ENCODE results near the gene PTPRT. TPM values are rescaled to one million over a fixed set of nuclear protein-coding genes. Genes with fewer than 3 reads are reported as not detected.
"Not testable (repeated sequence)": the region's sequence is repeated elsewhere in the genome, so short reads cannot be mapped to it uniquely, and the experiment has no call there.

Gene PTPRT
- total RNA-seq, 2 experiments from 2014 or later, result not detected

GRCh38 chr20:43183536-43184070, 6.1 kb downstream of the PTPRT start:
- H3K9me3 Mint-ChIP-seq, result no peaks in the 10 kb centered on the region
- H3K27ac Mint-ChIP-seq, result no peak overlapping the region
- DNase-seq, result no peak
- peaks cover 8% of the 10 kb centered on the region for H3K4me1 Mint-ChIP-seq (ENCODE audit: low read depth)
- intact Hi-C loops (cut with micrococcal nuclease), result no loop called here
- no peak overlapping the region for H3K4me3 Mint-ChIP-seq
- H3K36me3 Mint-ChIP-seq (ENCODE audit: low read depth), result no peaks in the 10 kb centered on the region
- CTCF ChIA-PET, result no interaction called here
- peaks cover 28% of the 10 kb centered on the region for H3K27me3 Mint-ChIP-seq (ENCODE audit: low read depth)

DNA sequence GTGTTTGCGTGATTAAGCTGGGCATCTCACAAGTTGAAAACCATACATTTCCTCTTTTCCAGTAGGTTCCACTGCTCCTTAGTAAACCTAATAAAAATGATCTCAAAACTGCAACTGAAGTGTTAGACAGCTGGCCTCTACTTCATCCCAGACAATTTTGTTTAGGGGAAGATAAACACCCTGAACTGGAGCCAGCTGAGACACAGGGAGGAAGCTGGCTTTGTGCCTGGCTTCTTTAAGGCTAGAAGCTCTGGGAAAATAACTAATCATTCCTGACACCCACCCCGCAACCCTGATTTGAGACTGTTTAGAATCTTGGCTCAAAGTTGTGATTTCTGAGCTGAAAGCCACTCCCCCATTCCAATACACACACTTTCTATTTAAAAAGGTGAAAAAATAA, 11.6 kb downstream of the PTPRT start:
- Mint-ChIP-seq H3K27me3 (ENCODE audit: low read depth) (peaks cover 2% of the 10 kb centered on the region), H3K27ac (no peak overlapping the region), H3K9me3 (no peaks in the 10 kb centered on the region), H3K4me1 (ENCODE audit: low read depth) (no peaks in the 10 kb centered on the region), H3K4me3 (no peak overlapping the region), H3K36me3 (ENCODE audit: low read depth) (no peaks in the 10 kb centered on the region)
- CTCF ChIA-PET, result no interaction called here
- intact Hi-C loops (cut with micrococcal nuclease), result no loop called here
- DNase-seq, result no peak

- no peak for DNase-seq
- H3K9me3 Mint-ChIP-seq, result no peaks in the 10 kb centered on the region
- H3K4me1 Mint-ChIP-seq (ENCODE audit: low read depth), result no peaks in the 10 kb centered on the region
- H3K36me3 Mint-ChIP-seq (ENCODE audit: low read depth), result no peaks in the 10 kb centered on the region
- H3K4me3 Mint-ChIP-seq, result no peak overlapping the region
- CTCF ChIA-PET, result no interaction called here
- peaks cover 6% of the 10 kb centered on the region for H3K27me3 Mint-ChIP-seq (ENCODE audit: low read depth)
- no peak overlapping the region for H3K27ac Mint-ChIP-seq
- intact Hi-C loops (cut with micrococcal nuclease), result no loop called here
These were observed 13.0 kb downstream of the PTPRT start for GRCh38 chr20:43176726-43177125.

DNA sequence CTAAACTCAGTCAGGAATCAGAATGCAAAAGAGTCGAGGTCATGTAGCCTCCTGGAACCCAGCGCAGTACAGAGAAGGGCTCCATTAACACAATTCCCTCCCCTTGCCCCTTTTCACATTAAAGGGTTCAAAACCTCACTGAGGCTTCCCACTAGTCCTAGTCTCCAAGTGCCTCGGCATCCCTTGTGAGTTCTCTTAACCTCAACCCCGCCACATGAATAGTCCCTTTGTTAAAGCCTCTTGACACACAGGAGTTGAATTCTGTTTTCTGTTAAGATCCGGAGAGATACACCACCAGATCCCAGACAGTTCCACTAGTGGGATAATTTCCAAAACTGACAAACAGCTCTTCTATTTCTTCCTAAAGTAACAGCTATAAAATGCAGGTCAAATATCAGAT, 17.8 kb downstream of the PTPRT start:
- intact Hi-C loops (cut with micrococcal nuclease), result no loop called here
- H3K9me3 Mint-ChIP-seq, result no peaks in the 10 kb centered on the region
- no peak overlapping the region for H3K4me3 Mint-ChIP-seq
- no peak overlapping the region for H3K27ac Mint-ChIP-seq
- CTCF ChIA-PET, result no interaction called here
- no peak for DNase-seq
- no peaks in the 10 kb centered on the region for H3K36me3 Mint-ChIP-seq (ENCODE audit: low read depth)
- H3K4me1 Mint-ChIP-seq (ENCODE audit: low read depth), result no peaks in the 10 kb centered on the region
- peaks cover 6% of the 10 kb centered on the region for H3K27me3 Mint-ChIP-seq (ENCODE audit: low read depth)

GRCh38 chr20:43170771-43171170, 18.9 kb downstream of the PTPRT start:
- no peaks in the 10 kb centered on the region for H3K36me3 Mint-ChIP-seq (ENCODE audit: low read depth)
- intact Hi-C loops (cut with micrococcal nuclease), result no loop called here

DNA sequence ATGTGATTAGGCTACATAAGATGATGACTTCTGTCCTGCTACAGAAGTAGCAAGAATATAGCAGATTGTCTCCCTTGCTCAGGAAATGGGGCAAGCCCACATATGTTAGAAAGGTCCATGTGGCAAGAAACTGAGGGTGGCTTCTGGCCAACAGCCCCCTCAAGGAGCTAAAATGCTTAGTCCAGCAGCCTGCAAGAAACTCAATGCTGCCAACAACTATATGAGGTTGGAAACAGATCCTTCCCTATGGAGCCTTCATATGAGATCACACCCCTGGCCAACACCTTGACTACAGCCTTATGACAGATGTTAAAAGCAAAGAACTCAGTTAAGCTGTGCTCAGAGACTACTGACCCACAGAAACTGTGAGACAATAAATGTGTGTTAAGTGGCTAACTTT, 22.1 kb downstream of the PTPRT start:
- Mint-ChIP-seq H3K9me3 (no peaks in the 10 kb centered on the region), H3K4me3 (no peak overlapping the region), H3K27ac (no peak overlapping the region), H3K36me3 (ENCODE audit: low read depth) (no peaks in the 10 kb centered on the region), H3K4me1 (ENCODE audit: low read depth) (no peaks in the 10 kb centered on the region), H3K27me3 (ENCODE audit: low read depth) (peaks cover 8% of the 10 kb centered on the region)
- intact Hi-C loops (cut with micrococcal nuclease), result no loop called here
- no peak for DNase-seq
- CTCF ChIA-PET, result no interaction called here

More at GRCh38 chr20:43170771-43171170, 18.9 kb downstream of the PTPRT start:
- Mint-ChIP-seq H3K27me3 (ENCODE audit: low read depth) (peaks cover 5% of the 10 kb centered on the region), H3K9me3 (no peaks in the 10 kb centered on the region), H3K4me1 (ENCODE audit: low read depth) (no peaks in the 10 kb centered on the region), H3K27ac (no peak overlapping the region), H3K4me3 (no peak overlapping the region)
- DNase-seq, result no peak
- CTCF ChIA-PET, result no interaction called here

GRCh38 chr20:43167021-43167420, 22.7 kb downstream of the PTPRT start:
- intact Hi-C loops (cut with micrococcal nuclease), result no loop called here
- Mint-ChIP-seq H3K36me3 (ENCODE audit: low read depth) (no peaks in the 10 kb centered on the region), H3K27ac (no peak overlapping the region), H3K4me3 (no peak overlapping the region), H3K4me1 (ENCODE audit: low read depth) (no peaks in the 10 kb centered on the region), H3K9me3 (no peaks in the 10 kb centered on the region), H3K27me3 (ENCODE audit: low read depth) (peaks cover 5% of the 10 kb centered on the region)
- DNase-seq, result no peak
- CTCF ChIA-PET, result no interaction called here

DNA sequence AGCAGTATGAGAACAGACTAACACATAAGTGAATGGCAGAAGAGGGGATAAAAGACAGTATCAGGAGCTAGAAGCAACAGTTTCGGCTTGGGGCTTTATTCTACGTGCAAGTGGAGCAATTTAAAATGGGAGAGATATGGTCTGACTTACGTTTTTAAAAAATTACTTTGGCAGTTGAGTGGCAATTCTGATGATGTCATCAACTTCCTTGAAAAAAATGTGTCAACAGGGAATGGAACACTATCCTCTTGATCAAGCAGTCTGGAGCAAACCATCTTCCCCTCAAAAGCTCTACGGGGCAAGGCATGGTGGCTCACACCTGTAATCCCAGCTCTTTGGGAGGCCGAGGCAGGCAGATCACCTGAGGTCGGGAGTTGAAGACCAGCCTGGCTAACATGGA, 24.1 kb downstream of the PTPRT start:
- no peaks in the 10 kb centered on the region for H3K4me1 Mint-ChIP-seq (ENCODE audit: low read depth)
- no peak overlapping the region for H3K4me3 Mint-ChIP-seq
- peaks cover 5% of the 10 kb centered on the region for H3K27me3 Mint-ChIP-seq (ENCODE audit: low read depth)
- CTCF ChIA-PET, result no interaction called here
- no peak for DNase-seq
- no peaks in the 10 kb centered on the region for H3K9me3 Mint-ChIP-seq
- H3K36me3 Mint-ChIP-seq (ENCODE audit: low read depth), result no peaks in the 10 kb centered on the region
- intact Hi-C loops (cut with micrococcal nuclease), result no loop called here
- no peak overlapping the region for H3K27ac Mint-ChIP-seq

- H3K27ac Mint-ChIP-seq; H3K4me3 Mint-ChIP-seq; DNase-seq; H3K4me1 Mint-ChIP-seq (ENCODE audit: low read depth); H3K9me3 Mint-ChIP-seq; CTCF ChIA-PET; H3K36me3 Mint-ChIP-seq (ENCODE audit: low read depth); H3K27me3 Mint-ChIP-seq (ENCODE audit: low read depth); intact Hi-C loops (cut with micrococcal nuclease): not testable (repeated sequence)
These were observed 25.0 kb downstream of the PTPRT start for GRCh38 chr20:43164736-43165135.

DNA sequence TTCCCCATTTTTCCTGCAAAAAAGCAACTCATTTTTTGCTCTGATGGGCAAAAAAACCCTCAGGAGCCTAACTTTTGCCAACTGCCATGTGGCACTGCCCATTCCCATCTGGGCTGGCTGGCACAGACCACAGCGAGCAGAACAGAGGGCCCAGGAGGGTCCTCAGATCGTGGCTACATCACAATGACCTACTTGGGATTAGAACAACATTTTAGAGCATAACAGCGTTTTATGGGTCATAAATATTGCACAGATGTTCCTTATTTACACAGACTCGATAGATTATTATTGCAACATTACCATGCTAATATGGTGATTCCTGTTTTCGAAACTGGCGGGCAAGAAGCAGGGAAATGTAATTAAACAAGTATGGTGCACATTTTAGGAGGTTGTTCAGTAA, 28.0 kb downstream of the PTPRT start:
- Mint-ChIP-seq H3K27ac (no peak overlapping the region), H3K27me3 (ENCODE audit: low read depth) (peaks cover 9% of the 10 kb centered on the region), H3K4me3 (no peak overlapping the region), H3K4me1 (ENCODE audit: low read depth) (no peaks in the 10 kb centered on the region), H3K9me3 (no peaks in the 10 kb centered on the region), H3K36me3 (ENCODE audit: low read depth) (no peaks in the 10 kb centered on the region)
- CTCF ChIA-PET, result interaction anchor here (0.6 kb wide), 1 partner anchor 49 kb away, joined by 5 read pairs; no protein-coding TSS in a partner anchor
- no peak for DNase-seq
- intact Hi-C loops (cut with micrococcal nuclease), result no loop called here

GRCh38 chr20:43160941-43161340, 28.8 kb downstream of the PTPRT start:
- Mint-ChIP-seq H3K27me3 (ENCODE audit: low read depth) (peaks cover 7% of the 10 kb centered on the region), H3K27ac (no peak overlapping the region), H3K36me3 (ENCODE audit: low read depth) (no peaks in the 10 kb centered on the region), H3K4me3 (no peak overlapping the region), H3K4me1 (ENCODE audit: low read depth) (no peaks in the 10 kb centered on the region), H3K9me3 (no peaks in the 10 kb centered on the region)
- DNase-seq, result no peak
- CTCF ChIA-PET, result interaction anchor here (0.6 kb wide), 1 partner anchor 49 kb away, joined by 5 read pairs; no protein-coding TSS in a partner anchor
- intact Hi-C loops (cut with micrococcal nuclease), result no loop called here

- CTCF ChIA-PET, result no interaction called here
- H3K27ac Mint-ChIP-seq, result no peak overlapping the region
- no peak overlapping the region for H3K4me3 Mint-ChIP-seq
- H3K4me1 Mint-ChIP-seq (ENCODE audit: low read depth), result no peaks in the 10 kb centered on the region
- no peak for DNase-seq
- H3K9me3 Mint-ChIP-seq, result no peaks in the 10 kb centered on the region
- intact Hi-C loops (cut with micrococcal nuclease), result no loop called here
- no peaks in the 10 kb centered on the region for H3K36me3 Mint-ChIP-seq (ENCODE audit: low read depth)
- peaks cover 4% of the 10 kb centered on the region for H3K27me3 Mint-ChIP-seq (ENCODE audit: low read depth)
These were observed 29.7 kb downstream of the PTPRT start for GRCh38 chr20:43159994-43160393.

- no peaks in the 10 kb centered on the region for H3K36me3 Mint-ChIP-seq (ENCODE audit: low read depth)
- CTCF ChIA-PET, result no interaction called here
- H3K4me1 Mint-ChIP-seq (ENCODE audit: low read depth), result no peaks in the 10 kb centered on the region
- DNase-seq, result no peak
- H3K27me3 Mint-ChIP-seq (ENCODE audit: low read depth), result peaks cover 4% of the 10 kb centered on the region
- no peaks in the 10 kb centered on the region for H3K9me3 Mint-ChIP-seq
- intact Hi-C loops (cut with micrococcal nuclease), result no loop called here
- no peak overlapping the region for H3K4me3 Mint-ChIP-seq
- H3K27ac Mint-ChIP-seq, result no peak overlapping the region
These were observed 34.2 kb downstream of the PTPRT start for GRCh38 chr20:43155366-43156100.
